NCI-H2171 treated with DMSO at 0.1 percent for 48 hours (cell line): ENCODE data around the gene PRR19.

Source experiments
- DNase-seq: peaks from one replicate; lab custom pipeline; 2025; lab: John Stamatoyannopoulos, UW

The PRR19 gene

DNA sequence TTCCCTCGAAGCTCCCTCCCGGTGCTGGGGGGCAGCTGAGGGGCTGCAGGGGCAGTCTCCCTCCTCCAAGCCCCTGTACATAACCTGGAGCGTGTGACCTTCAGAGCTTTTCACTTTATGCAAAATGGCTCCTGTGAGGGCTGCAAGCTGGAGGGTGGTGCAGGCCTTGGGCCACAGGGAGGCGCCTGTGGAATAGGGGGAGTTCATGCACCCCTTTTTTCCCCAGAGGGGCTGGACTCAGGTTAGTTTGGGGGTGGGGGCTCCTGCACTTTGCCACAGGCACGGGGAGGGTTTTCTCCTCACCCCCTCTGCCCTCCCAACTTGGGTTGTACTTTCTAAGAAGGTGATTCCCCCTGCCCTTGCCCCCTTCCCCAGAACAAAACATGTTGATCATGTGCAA, 6.6 kb upstream of the PRR19 start:
- DNase-seq, result no peak

- DNase-seq, result peak; percentile 73
Measured at GRCh38 chr19:42295831-42296525, 6.0 kb upstream of the PRR19 start.

GRCh38 chr19:42297039-42297438, 4.9 kb upstream of the PRR19 start:
- no peak for DNase-seq

GRCh38 chr19:42303101-42303464, 1.2 kb downstream of the PRR19 start:
- DNase-seq, result no peak

GRCh38 chr19:42303876-42304275, 1.9 kb downstream of the PRR19 start:
- DNase-seq, result no peak

DNA sequence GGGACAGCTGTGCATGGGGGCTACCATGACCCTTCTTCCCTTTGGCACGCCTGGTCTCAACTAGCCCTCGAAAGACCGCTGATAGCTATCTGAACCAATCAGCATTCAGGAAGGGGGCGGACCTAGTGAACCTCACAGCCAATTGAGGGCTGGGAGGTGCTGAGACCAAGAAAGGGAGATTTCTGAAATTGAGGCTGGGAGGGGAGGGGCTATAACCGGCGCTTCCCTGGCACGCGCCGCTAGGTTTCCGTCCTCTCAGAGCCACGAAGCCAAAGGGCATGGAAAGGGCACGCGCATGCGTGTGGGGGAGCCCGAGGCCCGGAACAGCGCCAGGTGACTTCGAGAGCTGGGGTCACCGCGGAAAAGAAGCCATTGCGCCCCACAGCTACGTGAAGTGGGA, 4.7 kb downstream of the PRR19 start:
- no peak for DNase-seq

DNA sequence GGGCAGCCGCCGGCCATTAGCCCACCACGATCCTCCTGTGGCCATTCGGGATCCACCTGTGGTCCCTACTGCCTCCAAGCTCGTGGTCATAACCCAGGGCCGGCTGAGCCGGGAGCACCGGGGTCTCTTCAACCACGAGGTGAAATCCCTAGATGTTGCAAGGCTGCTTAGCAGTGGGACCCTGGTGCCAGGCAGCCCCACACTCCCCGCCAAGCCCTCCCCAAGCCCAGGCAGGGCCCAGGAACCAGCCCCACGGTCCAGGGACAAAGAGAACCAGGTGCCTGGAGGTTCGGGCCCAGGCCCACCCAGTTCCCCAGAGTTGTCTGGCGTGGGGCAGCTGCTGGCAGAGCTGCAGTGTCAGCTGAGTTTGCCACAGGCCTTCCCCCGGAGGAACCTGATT, 7.8 kb downstream of the PRR19 start:
- no peak for DNase-seq

GRCh38 chr19:42311657-42312056, 9.7 kb downstream of the PRR19 start:
- DNase-seq, result no peak

- no peak for DNase-seq
Measured at GRCh38 chr19:42312370-42312769, 10.4 kb downstream of the PRR19 start.

GRCh38 chr19:42313096-42313839, 11.3 kb downstream of the PRR19 start, which contains the start of gene TMEM145:
TSS of gene TMEM145 (plus strand) at chr19:42313309. CDS start at chr19:42313377, 68 bp downstream.
- peak; percentile 62 for DNase-seq

- no peak for DNase-seq
Measured at GRCh38 chr19:42313840-42314755, 12.2 kb downstream of the PRR19 start.

DNA sequence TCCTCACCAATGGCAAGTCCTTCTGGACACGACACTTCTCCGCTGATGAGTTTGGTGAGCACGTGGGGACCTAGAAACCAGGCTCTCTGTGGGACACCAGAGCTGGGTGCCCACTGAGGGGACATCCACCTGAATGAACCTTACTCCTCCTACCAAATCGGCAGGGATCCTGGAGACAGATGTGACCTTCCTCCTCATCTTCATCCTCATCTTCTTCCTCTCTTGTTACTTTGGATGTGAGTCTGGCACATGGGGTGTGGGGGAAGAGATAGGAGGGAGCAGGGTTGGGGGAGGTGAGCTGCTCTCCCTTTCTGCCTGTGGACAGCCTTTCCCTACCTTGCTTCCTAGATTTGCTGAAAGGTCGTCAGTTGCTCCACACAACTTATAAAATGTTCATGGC, 13.1 kb downstream of the PRR19 start:
- DNase-seq, result no peak

DNA sequence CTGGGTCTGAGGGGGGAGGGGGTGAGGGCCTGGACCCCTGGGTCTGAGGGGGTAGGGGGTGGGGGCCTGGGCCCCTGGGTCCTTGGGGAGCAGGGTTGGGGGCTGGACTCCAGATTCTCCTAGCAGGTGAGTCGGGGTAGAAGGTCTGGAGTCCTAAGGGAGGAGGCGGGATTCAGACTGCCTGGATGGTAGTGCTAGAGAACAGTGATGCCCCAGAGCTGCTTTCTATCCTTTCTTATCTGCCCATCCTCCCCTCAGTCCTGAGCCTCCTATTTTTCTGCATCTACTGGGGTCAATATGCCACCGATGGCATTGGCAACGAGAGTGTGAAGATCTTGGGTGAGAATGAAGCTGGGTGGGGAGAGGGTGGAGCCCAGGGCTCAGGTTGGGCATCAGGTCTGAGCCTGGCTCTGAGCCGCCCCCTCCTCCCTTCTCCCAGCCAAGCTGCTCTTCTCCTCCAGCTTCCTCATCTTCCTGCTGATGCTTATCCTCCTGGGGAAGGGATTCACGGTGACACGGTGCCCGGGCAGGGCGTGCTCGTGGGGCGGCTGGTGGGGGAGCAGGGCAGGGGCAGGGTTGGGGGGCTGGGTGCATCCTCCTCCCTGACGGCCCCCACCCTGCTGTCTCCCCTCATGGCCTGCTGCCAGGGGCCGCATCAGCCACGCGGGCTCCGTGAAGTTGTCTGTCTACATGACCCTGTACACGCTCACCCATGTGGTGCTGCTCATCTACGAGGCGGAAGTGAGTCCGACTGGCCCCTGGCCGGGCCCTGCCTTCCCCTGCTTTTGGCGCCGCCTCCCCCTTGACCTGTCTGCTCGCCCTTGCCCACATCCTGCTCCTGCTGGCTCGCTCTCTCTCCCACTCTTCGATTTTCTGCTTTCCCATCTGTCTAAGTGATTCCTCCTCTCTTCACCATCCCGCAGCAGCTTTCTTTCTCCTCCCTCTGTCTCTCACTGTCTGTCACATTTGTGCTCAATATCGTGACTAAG, 14.6 kb downstream of the PRR19 start:
- peak; percentile 29 for DNase-seq

DNA sequence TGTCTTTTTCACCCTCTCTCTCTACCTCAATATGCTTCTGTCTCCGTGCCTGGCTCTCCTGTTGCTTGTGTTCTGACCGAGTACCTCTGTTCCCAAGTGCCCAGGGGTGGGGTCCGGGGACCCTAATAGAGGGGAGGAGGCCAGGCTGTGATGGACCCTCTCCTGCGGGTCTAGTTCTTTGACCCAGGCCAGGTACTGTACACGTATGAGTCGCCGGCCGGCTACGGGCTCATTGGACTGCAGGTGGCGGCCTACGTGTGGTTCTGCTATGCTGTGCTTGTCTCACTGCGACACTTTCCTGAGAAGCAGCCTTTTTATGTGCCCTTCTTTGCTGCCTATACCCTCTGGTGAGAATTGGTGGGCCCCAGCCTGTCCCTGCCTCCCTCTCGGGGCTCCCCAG, 15.6 kb downstream of the PRR19 start:
- no peak for DNase-seq

DNA sequence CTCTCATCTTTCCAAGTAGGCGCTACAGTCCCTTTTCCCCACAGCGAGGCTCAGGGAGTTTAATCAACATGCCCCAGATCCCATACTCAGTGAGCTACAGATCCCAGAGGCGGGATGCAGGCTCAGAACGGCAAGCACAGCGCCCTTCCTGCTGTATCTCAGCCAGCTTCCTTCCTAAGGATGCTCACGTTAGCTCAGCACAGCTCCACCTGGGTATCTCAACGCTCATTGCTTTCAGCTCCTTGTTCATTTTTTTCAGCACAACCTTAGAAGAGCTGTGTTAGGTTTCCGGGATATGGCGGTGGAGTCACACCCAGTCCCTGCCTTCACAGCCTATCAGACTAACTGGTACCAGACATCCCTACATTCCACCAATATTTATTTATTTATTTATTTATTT, 20.4 kb downstream of the PRR19 start:
- DNase-seq, result no peak

DNA sequence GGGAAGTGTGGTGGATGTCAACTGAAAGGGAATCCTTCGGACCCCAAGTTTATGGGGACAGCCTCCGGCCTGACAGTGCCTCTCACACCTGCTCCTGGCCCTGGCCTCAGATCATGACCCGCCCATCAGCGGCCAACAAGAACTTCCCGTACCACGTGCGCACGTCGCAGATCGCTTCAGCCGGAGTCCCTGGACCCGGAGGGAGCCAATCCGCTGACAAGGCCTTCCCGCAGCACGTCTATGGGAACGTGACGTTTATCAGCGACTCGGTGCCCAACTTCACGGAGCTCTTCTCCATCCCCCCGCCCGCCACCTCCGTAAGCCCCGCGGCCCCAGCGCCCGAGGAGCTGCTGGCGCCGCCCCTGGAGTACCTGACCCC, 21.5 kb downstream of the PRR19 start:
- DNase-seq, result no peak

DNA sequence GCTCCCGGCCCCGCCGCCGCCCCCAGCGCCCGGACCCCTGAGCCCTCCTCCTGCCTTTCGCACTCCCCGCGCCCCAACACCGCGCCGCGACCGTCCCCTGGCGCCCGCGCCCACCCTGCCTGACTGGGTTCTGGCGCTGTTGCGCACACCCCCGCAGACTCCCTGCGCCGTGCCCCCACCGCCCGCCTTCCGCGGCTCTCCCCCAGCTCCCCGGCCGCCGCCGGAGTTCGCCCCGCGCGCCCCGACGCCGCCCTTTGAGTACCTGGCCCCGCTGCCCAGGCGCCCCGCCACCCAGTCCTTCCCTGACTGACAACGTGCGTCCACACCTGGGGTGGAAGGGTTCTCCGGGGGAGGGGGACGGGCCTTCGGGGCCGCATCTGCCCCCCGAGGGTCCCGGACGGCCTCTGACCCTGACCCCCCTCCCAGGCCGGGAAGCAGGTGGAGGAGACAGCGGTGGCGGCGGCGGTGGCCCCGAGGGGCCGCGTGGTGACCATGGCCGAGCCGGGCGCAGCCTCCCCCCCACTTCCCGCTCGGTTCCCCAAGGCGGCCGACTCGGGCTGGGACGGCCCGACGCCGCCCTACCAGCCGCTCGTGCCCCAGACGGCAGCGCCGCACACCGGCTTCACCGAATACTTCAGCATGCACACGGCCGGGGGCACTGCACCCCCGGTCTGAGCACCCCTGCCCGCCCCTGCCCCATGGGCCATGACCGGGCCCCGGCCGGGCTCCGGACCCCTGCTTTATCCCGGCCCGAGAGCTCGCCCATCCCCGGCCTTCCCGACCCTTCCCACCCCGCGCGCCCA, 22.1 kb downstream of the PRR19 start:
- DNase-seq, result no peak

GRCh38 chr19:42324655-42325307, 22.8 kb downstream of the PRR19 start:
- no peak for DNase-seq

- DNase-seq, result peak; percentile 100
Measured at GRCh38 chr19:42325308-42325895, 23.5 kb downstream of the PRR19 start, which contains the start of gene MEGF8. TSS of gene MEGF8 (plus strand) at chr19:42325635. CDS start at chr19:42326244, 609 bp downstream.
